ENCODE data around the gene WWOX. TPM values are rescaled to one million over a fixed set of nuclear protein-coding genes. Genes with fewer than 3 reads are reported as not detected.

Gene WWOX
- polyA plus RNA-seq, 2 of the 4 experiments (the other 2 are of a cell fraction), result 16.0 to 17.2 TPM

DNA sequence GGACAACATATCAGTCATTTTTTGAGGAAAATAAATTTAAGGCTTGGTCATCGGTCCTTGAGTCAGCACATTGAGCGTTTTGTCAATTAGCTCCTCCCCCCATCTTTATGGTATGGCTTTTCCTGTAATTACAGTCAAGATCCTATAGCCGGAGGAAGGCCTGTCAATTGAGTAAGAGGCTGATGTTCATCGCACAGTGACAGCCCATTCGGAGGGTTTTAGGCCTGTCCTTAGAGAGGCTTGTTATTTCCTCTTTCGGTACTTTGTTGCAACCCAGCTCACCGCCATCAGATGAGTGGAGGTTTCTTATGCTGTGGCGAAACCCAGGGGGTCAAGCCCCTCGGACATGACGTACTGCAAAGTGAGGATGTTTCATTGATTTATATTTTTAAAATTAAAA is 395.2 kb downstream of the WWOX start:
- no peak overlapping the region for H3K4me2 ChIP-seq
- POLR2A ChIA-PET, result no interaction called here
- no peaks in the 10 kb centered on the region for H3K9me3 ChIP-seq
- no peak overlapping the region for H3K27ac ChIP-seq
- TF ChIP-seq, protein P1, sequence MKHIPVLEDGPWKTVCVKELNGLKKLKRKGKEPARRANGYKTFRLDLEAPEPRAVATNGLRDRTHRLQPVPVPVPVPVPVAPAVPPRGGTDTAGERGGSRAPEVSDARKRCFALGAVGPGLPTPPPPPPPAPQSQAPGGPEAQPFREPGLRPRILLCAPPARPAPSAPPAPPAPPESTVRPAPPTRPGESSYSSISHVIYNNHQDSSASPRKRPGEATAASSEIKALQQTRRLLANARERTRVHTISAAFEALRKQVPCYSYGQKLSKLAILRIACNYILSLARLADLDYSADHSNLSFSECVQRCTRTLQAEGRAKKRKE (CRISPR knock-in tag; IDR thresholded peaks at IDR 0.05; ENCODE audit: low read depth), result no peak
- 86% methylated on average over 10 of the region's 10 CpGs for WGBS (ENCODE audit: missing lambda C conversion rate)
- ATAC-seq (no peak), DNase-seq (ENCODE audit: low read depth in 1 of 2, low spot score in 1 of 2) (no peak), FAIRE-seq (no peak)
- H3K4me3 ChIP-seq, result no peak overlapping the region
- no peaks in the 10 kb centered on the region for H3K4me1 ChIP-seq
- CTCF ChIA-PET, result no interaction called here

DNA sequence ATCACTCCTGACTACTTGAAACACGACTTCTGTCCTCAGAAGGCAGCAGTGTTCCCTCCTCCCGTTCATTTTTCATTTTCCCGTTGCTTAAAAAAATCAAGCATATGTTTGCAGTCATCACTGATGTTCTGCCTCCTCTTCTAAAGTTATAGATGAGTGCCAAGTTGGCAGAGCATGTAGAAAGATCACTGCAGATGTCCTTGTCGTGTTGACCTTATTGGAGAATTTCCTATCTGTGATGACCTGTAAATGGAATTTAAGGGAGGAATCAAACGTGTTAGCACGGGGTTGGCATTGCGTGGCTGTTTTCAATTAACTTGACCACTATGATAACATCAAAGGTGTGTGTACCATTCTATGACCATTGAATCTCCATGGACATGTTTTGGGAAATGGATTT is 396.7 kb downstream of the WWOX start:
- ATAC-seq, result no peak
- POLR2A ChIA-PET, result no interaction called here
- Histone ChIP-seq H3K4me2 (no peak overlapping the region), H3K4me1 (no peaks in the 10 kb centered on the region), H3K27ac (no peak overlapping the region), H3K4me3 (no peak overlapping the region), H3K9me3 (no peaks in the 10 kb centered on the region)
- DNase-seq (ENCODE audit: low read depth in 1 of 2, low spot score in 1 of 2), result no peak
- 68% methylated on average over 7 of the region's 7 CpGs for WGBS (ENCODE audit: missing lambda C conversion rate)
- FAIRE-seq, result no peak
- CTCF ChIA-PET, result no interaction called here
- TF ChIP-seq KDM1A (IDR thresholded peaks at IDR 0.05; ENCODE audit: low read depth), result no peak
- TF ChIP-seq, protein P2, sequence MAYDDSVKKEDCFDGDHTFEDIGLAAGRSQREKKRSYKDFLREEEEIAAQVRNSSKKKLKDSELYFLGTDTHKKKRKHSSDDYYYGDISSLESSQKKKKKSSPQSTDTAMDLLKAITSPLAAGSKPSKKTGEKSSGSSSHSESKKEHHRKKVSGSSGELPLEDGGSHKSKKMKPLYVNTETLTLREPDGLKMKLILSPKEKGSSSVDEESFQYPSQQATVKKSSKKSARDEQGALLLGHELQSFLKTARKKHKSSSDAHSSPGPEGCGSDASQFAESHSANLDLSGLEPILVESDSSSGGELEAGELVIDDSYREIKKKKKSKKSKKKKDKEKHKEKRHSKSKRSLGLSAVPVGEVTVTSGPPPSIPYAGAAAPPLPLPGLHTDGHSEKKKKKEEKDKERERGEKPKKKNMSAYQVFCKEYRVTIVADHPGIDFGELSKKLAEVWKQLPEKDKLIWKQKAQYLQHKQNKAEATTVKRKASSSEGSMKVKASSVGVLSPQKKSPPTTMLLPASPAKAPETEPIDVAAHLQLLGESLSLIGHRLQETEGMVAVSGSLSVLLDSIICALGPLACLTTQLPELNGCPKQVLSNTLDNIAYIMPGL (CRISPR knock-in tag; IDR thresholded peaks at IDR 0.05; ENCODE audit: borderline replicate concordance), result no peak
- no peak for TF ChIP-seq JUN (IDR thresholded peaks at IDR 0.05)
- no peak for TF ChIP-seq NR3C1 (IDR thresholded peaks at IDR 0.05)
- TF ChIP-seq, protein P3, sequence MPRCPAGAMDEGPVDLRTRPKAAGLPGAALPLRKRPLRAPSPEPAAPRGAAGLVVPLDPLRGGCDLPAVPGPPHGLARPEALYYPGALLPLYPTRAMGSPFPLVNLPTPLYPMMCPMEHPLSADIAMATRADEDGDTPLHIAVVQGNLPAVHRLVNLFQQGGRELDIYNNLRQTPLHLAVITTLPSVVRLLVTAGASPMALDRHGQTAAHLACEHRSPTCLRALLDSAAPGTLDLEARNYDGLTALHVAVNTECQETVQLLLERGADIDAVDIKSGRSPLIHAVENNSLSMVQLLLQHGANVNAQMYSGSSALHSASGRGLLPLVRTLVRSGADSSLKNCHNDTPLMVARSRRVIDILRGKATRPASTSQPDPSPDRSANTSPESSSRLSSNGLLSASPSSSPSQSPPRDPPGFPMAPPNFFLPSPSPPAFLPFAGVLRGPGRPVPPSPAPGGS (IDR thresholded peaks at IDR 0.05), result no peak
- no peak for TF ChIP-seq MAFK (IDR thresholded peaks at IDR 0.05; ENCODE audit: partially characterized antibody)
- TF ChIP-seq RARB (CRISPR knock-in tag; IDR thresholded peaks at IDR 0.05), result no peak
- TF ChIP-seq KDM5A (IDR thresholded peaks at IDR 0.05), result no peak
- no peak for TF ChIP-seq RNF2 (IDR thresholded peaks at IDR 0.05; ENCODE audit: borderline replicate concordance, low read depth)
- no peak for TF ChIP-seq FOXS1 (CRISPR knock-in tag; IDR thresholded peaks at IDR 0.05)
- TF ChIP-seq NPAS2 (CRISPR knock-in tag; IDR thresholded peaks at IDR 0.05; ENCODE audit: borderline replicate concordance), result no peak
- no peak for TF ChIP-seq RAD21 (conservative IDR thresholded peaks at IDR 0.05 in 1 of 2, IDR thresholded peaks at IDR 0.05 in 1 of 2)
- no peak for TF ChIP-seq SMC3 (IDR thresholded peaks at IDR 0.05)
- no peak for TF ChIP-seq HDAC2 (IDR thresholded peaks at IDR 0.05)
- no peak for TF ChIP-seq HEYL (CRISPR knock-in tag; IDR thresholded peaks at IDR 0.05)
- no peak for TF ChIP-seq EHMT2 (IDR thresholded peaks at IDR 0.05; ENCODE audit: low read depth)
- no peak for TF ChIP-seq CHD4 (IDR thresholded peaks at IDR 0.05; ENCODE audit: borderline replicate concordance)

DNA sequence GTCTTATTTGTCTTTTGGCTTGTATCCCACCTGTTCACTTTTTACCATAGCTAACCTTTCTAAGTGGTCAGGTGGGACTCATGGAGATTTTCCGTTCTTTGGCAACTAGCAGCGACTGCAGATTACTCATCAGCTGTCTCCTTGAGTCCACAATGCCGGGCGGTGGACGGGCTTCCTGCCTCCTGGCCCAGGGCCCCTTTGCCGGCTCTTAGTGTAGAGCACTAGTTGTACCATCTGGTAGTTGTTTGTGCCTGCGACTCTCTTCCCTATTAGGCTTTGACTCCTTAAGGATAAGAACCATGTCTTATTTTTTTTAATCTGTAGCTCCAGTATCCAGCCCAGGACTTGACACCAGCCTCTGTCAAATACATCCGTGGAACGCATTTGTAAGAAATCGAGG is 399.9 kb downstream of the WWOX start:
- no peaks in the 10 kb centered on the region for H3K4me1 ChIP-seq
- no peak for TF ChIP-seq GATA3 (IDR thresholded peaks at IDR 0.05; ENCODE audit: borderline replicate concordance)
- no peak for TF ChIP-seq HEYL (CRISPR knock-in tag; IDR thresholded peaks at IDR 0.05)
- TF ChIP-seq ZNF302 (CRISPR knock-in tag; IDR thresholded peaks at IDR 0.05), result no peak
- no peak for TF ChIP-seq CBX8 (IDR thresholded peaks at IDR 0.05)
- TF ChIP-seq, protein P1 (CRISPR knock-in tag; IDR thresholded peaks at IDR 0.05; ENCODE audit: low read depth), result no peak
- TF ChIP-seq MAZ (IDR thresholded peaks at IDR 0.05; ENCODE audit: borderline replicate concordance, low read depth, low read length), result no peak
- H3K4me3 ChIP-seq, result no peak overlapping the region
- no peak overlapping the region for H3K27ac ChIP-seq
- WGBS (ENCODE audit: missing lambda C conversion rate), result 81% methylated on average over 10 of the region's 10 CpGs
- no peak overlapping the region for H3K4me2 ChIP-seq
- CTCF ChIA-PET, result no interaction called here
- POLR2A ChIA-PET, result no interaction called here
- ATAC-seq (no peak), DNase-seq (ENCODE audit: low read depth in 1 of 2, low spot score in 1 of 2) (no peak), FAIRE-seq (no peak)
- H3K9me3 ChIP-seq, result no peaks in the 10 kb centered on the region
